Hematopoietic multipotent progenitor cell treated with erythropoietin and hydrocortisone succinate and interleukin-3 and kit ligand, for 15 days (in vitro differentiated cells): ENCODE data around the gene GTPBP4.
"Not testable (repeated sequence)": the region's sequence is repeated elsewhere in the genome, so short reads cannot be mapped to it uniquely, and the experiment has no call there.

Experiments used
- DNase-seq: peaks from one replicate; pipeline ENCODE4 v3.0.0-alpha.2; 2015; ENCODE audit warnings: low spot score

Gene GTPBP4

DNA sequence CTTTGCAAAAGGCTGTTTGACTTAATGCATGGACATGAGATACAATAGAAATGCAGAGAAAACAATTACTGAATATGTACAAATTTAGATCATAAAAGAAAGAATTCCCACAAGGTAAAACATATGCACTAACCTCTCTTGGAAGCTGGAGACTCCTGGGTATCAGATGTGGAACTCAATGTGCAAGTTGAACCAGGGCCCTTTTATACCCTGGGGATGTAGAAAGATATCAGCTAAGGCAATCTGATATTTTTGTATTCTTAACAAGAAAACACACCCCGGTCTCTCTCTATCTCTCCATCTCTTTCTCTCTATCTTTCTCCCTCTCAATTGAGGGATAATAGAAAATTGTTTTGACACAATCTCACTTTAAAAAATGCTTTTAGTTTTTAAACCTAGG lies 37.4 kb downstream of the GTPBP4 start, which contains the start of gene IDI2:
TSS of gene IDI2 (minus strand) at position 177 of the 400 bp plus-strand sequence. CDS start 1,136 bp downstream, outside the sequence.
- DNase-seq = no peak

DNA sequence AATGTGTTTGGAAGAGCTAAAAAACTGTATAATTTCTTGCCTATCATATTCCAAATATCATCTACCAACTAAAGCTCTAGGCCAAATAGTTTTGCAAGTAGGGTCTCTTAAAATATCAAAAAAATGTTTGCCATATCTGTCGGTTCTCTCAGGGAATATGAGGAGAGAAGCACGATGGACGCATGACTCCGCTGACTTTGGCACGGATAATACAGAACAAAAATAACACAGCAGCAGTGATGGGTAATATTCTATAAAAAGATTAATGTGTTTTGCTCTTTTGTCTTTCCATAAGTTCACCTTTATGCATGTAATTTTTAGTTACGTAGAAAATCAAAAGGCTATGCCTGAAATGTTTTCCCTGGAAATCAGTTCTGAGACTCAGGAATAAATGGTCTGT lies 38.3 kb downstream of the GTPBP4 start:
- no peak for DNase-seq

- no peak for DNase-seq
These were observed 41.6 kb downstream of the GTPBP4 start for GRCh38 chr10:1029838-1030237.

- DNase-seq = no peak
These were observed 45.4 kb downstream of the GTPBP4 start for GRCh38 chr10:1033601-1034000.

DNA sequence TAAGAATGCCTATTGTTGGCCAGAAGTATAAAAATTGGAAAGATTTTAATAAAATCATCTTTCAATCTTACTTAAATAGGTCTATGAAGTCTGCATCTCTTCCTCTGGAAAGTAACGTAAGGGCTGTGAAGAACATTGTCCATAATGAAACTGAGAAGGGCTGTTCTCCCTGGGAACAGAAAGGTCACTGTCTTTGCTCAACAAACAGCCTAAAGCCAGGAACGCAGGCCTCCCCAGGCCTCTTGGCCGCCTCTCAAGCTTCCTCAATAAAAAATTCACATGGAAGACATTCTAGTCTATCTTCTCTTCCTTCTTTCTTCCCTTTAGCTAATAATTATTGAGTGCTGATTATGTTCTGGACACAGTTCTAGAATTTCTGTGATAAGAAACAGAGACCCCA lies 46.5 kb downstream of the GTPBP4 start:
- DNase-seq = no peak

DNA sequence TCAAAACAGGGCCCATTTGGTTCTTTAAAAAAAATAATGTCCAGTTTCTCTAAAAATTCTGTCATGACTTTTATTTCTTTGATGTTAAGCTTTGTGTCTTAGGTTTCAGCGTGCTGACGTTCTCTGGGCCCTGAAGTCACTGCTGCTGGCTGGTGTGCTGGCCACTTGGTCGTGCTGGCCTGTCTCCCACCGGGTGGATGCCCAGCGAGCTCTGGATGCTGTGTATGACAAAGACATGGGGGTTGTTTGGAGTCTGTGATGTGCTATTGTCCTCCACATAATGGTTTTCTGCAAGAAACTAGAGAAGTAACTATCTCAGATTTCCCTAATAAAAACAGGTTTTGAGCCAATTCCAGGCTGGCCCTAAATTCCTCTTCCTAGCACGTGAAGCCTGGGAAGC lies 47.0 kb downstream of the GTPBP4 start:
- DNase-seq = no peak

- no peak for DNase-seq
These were observed 48.1 kb downstream of the GTPBP4 start for GRCh38 chr10:1036341-1036791.

DNA sequence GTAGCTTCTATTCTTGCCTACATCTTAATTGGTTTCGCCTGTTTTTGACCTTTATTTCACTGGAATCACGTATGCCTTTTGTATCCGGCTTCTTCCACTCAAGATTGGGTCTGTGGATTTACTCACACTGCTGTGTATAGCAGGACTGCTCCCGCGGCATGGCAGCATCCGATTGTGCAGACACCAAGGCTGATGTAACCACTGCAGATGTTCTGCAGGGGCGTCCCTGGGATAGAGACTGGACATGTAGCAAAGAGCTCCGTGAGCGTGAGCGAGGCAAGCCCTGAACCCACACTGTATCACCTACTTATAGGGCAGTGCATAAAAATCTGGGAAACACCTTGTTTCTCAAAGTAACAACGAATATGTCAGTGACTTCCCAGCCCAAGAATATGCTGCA lies 48.9 kb downstream of the GTPBP4 start:
- no peak for DNase-seq

DNA sequence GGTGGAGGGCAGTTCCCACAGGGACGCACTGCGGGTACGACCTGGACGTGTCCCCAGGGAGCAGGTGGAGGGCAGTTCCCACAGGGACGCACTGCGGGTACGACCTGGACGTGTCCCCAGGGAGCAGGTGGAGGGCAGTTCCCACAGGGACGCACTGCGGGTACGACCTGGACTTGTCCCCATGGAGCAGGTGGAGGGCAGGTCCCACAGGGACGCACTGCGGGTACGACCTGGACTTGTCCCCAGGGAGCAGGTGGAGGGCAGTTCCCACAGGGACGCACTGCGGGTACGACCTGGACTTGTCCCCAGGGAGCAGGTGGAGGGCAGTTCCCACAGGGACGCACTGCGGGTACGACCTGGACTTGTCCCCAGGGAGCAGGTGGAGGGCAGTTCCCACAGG lies 50.5 kb downstream of the GTPBP4 start:
- not testable (repeated sequence) for DNase-seq

- DNase-seq = no peak
These were observed 51.9 kb downstream of the GTPBP4 start for GRCh38 chr10:1040133-1040532.

DNA sequence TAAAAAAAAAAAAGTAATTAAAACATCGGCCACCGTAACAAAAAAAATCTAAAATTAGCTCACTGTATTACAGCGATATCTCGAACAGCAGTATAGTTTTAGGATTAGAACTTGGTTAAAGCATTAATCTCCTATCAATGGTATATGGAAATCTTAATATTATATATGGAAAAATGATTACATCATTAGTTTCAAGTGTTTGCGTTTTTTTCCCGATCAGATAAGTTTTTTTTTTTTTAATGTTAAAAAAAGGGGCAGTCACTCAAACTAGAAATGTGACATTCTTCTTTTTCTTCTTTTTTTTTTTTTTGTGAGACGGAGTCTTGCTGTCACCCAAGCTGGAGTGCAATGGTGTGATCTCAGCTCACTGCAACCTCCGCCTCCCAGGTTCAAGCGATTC lies 53.3 kb downstream of the GTPBP4 start:
- no peak for DNase-seq

DNA sequence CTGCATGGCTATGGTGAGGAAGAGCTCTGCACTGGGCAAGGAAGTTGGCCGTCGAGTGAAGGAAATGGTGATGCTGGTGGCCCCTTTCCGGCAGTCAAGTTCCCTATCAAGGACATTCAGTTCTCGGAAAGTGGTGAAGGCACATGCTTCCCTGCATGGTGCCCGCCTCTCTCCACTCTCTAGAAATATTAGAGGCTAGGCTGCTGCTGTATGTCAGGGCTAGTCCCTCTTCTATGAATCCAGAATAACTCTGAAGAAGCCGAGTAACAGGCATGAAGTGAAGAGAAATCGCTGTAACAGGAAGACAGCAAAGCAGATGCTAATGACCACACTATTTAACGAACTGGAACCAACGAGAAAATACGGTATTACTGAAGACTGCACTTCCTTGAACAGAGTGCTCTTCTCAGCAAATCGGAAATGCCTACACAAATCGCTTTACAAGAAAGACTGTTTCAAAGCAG lies 55.3 kb downstream of the GTPBP4 start:
- DNase-seq = no peak

GRCh38 chr10:1044146-1044545 lies 55.9 kb downstream of the GTPBP4 start:
- DNase-seq = no peak

- no peak for DNase-seq
These were observed 56.7 kb downstream of the GTPBP4 start for GRCh38 chr10:1044964-1045363.

- no peak for DNase-seq
These were observed 57.2 kb downstream of the GTPBP4 start for GRCh38 chr10:1045415-1045814.

DNA sequence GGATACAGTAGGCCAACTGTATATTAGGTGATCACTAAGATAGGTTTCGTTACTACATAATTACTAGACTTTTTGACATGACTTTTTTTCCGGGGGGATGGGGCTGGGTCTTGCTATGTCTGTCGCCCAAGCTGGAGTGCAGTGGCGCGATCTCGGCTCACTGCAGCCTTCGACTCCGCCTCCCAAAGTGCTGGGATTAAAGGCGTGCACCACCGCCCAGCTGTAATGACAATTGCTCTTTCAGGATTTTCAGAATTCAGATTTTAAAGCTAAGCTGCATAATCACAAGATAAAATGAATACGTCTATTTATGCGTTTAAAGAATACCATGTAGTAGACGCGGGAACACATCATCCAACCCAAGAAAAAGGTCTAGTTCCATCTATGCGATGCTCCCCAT lies 59.7 kb downstream of the GTPBP4 start:
- DNase-seq = no peak

DNA sequence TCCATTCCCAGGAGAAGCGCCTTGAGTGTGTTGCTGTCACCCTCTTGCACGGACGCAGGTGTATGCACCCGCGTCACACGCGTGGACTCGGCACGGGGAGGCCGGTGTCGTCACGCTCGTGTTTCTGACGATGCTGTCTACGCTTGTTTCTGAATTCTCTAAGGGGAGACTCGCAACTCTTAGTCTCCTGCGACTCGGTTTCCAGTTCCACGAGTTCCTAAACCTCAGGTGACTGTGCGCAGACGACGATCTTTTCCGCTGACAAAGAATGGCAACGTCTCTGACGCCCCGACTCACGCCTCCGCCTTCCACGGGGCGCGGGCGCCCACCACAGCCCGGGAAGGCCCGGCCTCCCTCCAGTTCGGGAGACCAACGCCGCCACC lies 60.1 kb downstream of the GTPBP4 start:
- DNase-seq = no peak

DNA sequence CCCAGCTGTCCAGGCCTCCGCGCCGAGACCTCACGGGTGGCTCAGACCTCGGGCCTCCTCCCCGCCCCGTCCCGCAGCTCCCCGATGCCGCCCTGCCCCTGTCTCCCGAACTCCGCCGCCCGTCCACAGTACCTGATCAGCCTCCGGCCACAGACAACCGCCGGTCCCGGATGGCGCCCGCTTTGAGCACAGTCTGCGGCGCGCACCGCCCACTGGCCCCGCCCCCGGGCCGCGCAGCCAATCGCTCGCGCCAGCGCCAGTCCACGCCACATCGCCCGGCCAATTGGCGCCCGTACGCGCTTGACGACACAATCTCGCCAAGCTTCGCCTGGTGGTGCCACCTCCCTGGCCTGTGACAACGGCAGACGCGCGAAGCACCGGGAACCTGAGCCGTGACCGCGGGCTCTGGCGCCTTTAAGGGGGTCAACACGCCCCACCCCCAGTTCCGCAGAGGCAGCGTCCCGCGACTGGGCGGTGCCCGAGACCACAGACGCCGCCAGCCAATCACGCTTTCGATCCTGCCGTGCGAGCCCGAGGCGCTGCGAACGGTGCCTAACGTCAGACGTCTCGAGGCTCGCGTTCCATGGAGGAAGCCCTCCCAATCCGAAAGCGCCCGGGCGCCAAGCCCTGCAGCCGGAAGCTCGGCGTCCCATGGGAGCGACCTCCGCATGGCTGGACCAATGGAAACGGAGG lies 60.6 kb downstream of the GTPBP4 start, which contains the start of gene IDI1:
TSS of gene IDI1 (minus strand) at position 388 of the 693 bp plus-strand sequence. CDS start at position 272, 116 bp downstream.
- peak; percentile 95 for DNase-seq

DNA sequence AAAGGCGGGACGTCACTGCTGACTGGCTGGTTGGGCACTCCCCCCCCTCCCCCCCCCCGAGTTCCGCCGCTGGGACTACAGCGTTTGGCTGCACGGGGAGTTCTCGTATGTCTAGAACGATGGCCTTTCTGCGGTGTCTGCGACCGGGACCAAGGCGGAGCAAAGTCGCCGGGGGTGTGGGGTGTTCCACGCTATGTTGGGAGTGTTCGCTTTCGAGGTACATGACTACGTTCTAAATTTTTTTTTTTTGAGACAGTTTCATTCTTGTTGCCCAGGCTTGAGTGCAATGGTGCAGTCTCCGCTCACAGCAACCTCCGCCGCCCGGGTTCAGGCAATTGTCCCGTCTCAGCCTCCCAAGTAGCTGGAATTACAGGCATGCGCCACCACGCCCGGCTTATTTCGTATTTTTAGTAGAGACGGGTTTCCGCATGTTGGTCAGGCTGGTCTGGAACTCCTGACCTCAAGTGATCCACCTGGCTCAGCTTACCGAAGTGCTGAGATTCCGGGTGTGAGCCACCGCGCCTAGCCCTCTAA lies 61.3 kb downstream of the GTPBP4 start:
- no peak for DNase-seq

DNA sequence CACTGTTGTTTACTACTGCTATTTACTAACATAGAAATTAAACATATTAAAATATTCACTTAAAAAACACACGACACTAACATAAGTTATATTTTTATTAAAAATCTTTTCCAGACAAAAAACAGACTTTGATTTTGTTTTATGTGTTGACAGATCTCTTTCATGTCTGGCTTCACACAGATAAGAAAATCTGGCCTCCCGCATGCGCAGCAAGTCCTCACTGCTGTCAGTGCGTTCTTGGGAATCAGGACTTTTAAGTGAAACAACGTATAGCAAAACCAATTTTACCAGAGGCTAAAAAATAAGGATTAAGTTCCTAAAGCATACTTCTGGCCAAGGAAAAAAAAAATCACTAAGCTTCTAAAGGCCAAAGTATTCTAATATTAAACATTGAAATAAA lies 61.9 kb downstream of the GTPBP4 start:
- peak; percentile 61 for DNase-seq

DNA sequence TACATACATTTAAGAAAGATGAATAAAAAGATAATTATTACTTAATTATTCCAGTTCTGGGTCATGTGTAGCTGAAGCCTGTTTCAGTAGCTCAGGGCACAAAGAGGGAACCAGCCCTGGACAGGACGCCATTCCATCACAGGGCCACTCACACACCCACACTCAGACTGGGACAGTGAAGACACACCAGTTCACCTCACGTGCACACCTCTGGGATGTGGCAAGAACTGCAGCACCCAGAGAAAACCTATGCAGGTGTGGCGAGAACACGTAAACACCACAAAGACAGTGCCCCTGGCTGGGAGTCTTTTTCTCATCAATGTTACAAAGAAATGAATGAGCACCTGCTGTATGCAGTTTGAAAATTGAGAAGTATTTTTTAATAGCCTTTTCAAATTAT lies 62.3 kb downstream of the GTPBP4 start:
- no peak for DNase-seq

DNA sequence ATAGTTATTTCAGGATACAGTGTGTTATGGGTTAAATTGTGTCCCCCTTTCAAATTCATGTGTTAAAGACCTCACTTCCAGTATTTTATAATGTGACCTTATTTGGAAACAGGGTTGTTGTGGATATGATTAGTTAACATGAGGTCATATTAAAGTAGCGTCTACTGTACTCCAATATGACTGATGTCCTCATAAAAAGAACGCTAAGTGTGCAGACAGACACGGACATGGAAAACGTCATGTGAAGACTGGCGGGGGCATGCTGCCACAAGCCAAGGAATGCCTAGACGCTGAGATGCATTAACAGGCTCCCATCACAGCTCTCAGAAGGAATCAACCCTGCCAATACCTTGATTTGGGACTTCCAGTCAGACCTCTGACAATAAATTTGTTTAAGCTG lies 66.5 kb downstream of the GTPBP4 start:
- no peak for DNase-seq

DNA sequence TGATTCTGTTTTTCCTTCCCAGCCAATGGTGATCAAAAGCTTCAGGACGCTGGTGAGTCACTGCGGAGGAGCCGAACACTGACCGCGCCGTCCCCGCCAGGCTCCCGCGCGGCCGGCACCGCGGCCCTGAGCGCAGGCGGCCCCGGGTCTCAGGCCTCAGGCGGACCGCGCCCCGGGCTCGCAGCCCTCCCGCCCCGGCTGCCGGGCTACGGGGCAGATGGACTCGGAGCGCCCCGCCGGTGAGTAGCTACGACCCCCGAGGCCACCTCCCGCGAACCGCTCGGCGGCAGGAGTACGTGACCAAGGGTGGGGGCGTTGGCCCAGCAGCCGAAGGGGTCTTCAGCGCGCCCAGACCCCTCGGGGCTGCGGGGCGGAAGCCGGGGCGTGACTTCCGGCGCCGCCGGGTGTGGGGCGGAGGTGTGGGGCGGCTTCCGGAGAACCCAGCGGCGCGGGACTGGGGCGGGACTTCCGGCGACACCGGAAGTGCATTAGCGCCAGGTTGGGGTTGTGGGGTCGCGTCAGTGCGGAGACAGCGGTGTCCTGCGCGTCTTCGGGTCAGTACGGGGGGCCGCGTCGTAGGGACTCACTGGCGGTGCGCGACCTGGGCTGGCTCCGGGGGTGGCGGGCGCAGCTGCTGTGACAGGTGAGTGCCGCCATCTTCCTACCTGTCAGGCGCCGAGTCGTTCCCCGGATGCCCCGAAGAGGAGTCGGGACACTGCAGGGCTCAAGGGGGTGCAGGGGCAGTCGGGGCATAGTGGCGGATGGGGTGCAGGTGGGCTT lies 68.3 kb downstream of the GTPBP4 start, which contains the start of gene WDR37:
TSS of gene WDR37 (plus strand) at position 60 of the 780 bp plus-strand sequence. CDS start 15,771 bp downstream, outside the sequence.
- peak; percentile 85 for DNase-seq
